ENCODE data around the gene MAP2K2.

MAP2K2 gene

GRCh38 chr19:4042731-4043082, 81.2 kb downstream of the MAP2K2 start:
- POLR2A ChIA-PET = no interaction called here
- CTCF ChIA-PET = no interaction called here
- H3K4me3 ChIP-seq (ENCODE audit: low read depth, low read length) = no peak overlapping the region
- no peak for DNase-seq (ENCODE audit: low read depth, low spot score)
- TF ChIP-seq CTCF (IDR thresholded peaks at IDR 0.05; ENCODE audit: insufficient read depth, low read length, missing control alignments) = no peak

DNA sequence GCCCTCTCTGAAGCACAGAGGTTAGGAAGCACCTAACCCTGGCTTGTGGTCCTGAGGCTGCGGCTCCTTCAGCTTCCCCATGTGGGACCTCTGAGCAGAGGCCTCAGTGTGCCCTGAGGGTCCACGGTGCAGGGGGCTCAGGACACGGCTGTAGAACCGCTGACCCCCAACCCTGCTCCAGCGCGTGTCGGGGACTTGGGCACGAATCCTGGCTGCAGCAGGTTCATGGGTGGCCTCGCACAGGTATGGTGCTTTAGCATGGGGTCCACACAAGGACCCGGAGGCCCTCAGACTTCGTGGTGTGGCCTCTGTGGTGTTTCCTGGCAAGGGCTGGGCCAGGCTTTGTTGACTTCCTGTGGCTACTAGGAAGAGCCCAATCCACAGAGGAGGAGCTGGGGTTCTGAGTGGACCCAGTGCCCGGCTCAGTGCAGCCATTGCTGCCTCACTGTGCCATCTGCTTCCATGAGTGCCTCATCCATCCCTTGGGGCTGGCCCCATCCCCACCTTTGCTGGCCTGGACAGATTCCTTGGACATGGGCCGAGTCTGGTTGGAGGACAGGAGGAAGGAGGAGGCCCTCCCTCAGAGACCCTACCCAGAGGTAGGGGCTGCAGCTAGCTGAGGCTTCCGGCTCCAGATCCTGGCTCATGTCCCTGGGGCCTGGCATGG, 81.7 kb downstream of the MAP2K2 start:
- CTCF ChIA-PET = no interaction called here
- DNase-seq (ENCODE audit: low read depth, low spot score) = no peak
- POLR2A ChIA-PET = no interaction called here
- H3K4me3 ChIP-seq (ENCODE audit: low read depth, low read length) = no peak overlapping the region
- TF ChIP-seq CTCF (IDR thresholded peaks at IDR 0.05; ENCODE audit: insufficient read depth, low read length, missing control alignments) = no peak
